ENCODE measurements around the gene KHDC1.
"Not testable (repeated sequence)": the region's sequence is repeated elsewhere in the genome, so short reads cannot be mapped to it uniquely, and the experiment has no call there.

Gene KHDC1

GRCh38 chr6:73290435-73290834 is 27.4 kb upstream of the KHDC1 start:
- H3K9me3 ChIP-seq (ENCODE audit: control insufficient read depth in 2 of 2, low read length in 2 of 2): no peaks in the 10 kb centered on the region
- no peaks in the 10 kb centered on the region for H3K27me3 ChIP-seq (ENCODE audit: control insufficient read depth in 2 of 2, insufficient read depth in 2 of 2, low read length in 2 of 2)
- H3K27ac ChIP-seq (ENCODE audit: low read depth in 2 of 2, low read length in 2 of 2): no peak overlapping the region
- no peak overlapping the region for H3K4me3 ChIP-seq (ENCODE audit: low read length in 2 of 2)
- H3K36me3 ChIP-seq (ENCODE audit: control insufficient read depth in 2 of 2, insufficient read depth in 2 of 2, low read length in 2 of 2): no peaks in the 10 kb centered on the region
- no peaks in the 10 kb centered on the region for H3K4me1 ChIP-seq (ENCODE audit: control insufficient read depth in 2 of 2, insufficient read depth in 2 of 2, low read length in 2 of 2)
- no peak overlapping the region for H3K9ac ChIP-seq (ENCODE audit: low read depth in 1 of 2, low read length in 2 of 2)

DNA sequence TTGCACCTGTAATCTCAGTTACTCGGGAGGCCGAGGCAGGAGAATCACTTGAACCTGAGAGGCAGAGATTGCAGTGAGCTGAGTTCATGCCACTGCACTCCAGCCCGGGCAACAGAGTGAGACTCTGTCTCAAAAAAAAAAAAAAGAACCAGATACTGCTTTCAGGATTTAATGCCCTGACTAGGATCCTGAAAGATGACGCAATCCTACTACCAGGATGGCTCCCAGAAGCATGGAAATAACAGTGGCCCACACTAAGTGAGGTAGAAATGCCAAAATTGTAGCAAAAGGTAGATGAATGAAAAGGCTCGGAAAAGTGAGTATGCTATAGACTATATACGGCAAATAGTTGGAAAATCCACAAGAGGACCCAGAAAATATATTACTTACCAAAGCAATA is 23.8 kb upstream of the KHDC1 start:
- Histone ChIP-seq H3K27ac (ENCODE audit: low read depth in 2 of 2, low read length in 2 of 2) (no peak overlapping the region), H3K4me1 (ENCODE audit: control insufficient read depth in 2 of 2, insufficient read depth in 2 of 2, low read length in 2 of 2) (no peaks in the 10 kb centered on the region), H3K9me3 (ENCODE audit: control insufficient read depth in 2 of 2, low read length in 2 of 2) (no peaks in the 10 kb centered on the region), H3K4me3 (ENCODE audit: low read length in 2 of 2) (no peak overlapping the region), H3K27me3 (ENCODE audit: control insufficient read depth in 2 of 2, insufficient read depth in 2 of 2, low read length in 2 of 2) (no peaks in the 10 kb centered on the region), H3K9ac (ENCODE audit: low read depth in 1 of 2, low read length in 2 of 2) (no peak overlapping the region), H3K36me3 (ENCODE audit: control insufficient read depth in 2 of 2, insufficient read depth in 2 of 2, low read length in 2 of 2) (no peaks in the 10 kb centered on the region)

GRCh38 chr6:73285674-73286283 is 22.8 kb upstream of the KHDC1 start:
- H3K9ac ChIP-seq (ENCODE audit: low read depth in 1 of 2, low read length in 2 of 2): no peak overlapping the region
- no peak overlapping the region for H3K4me3 ChIP-seq (ENCODE audit: low read length in 2 of 2)
- H3K27ac ChIP-seq (ENCODE audit: low read depth in 2 of 2, low read length in 2 of 2): no peak overlapping the region
- no peaks in the 10 kb centered on the region for H3K9me3 ChIP-seq (ENCODE audit: control insufficient read depth in 2 of 2, low read length in 2 of 2)
- H3K27me3 ChIP-seq (ENCODE audit: control insufficient read depth in 2 of 2, insufficient read depth in 2 of 2, low read length in 2 of 2): no peaks in the 10 kb centered on the region
- H3K36me3 ChIP-seq (ENCODE audit: control insufficient read depth in 2 of 2, insufficient read depth in 2 of 2, low read length in 2 of 2): no peaks in the 10 kb centered on the region
- no peaks in the 10 kb centered on the region for H3K4me1 ChIP-seq (ENCODE audit: control insufficient read depth in 2 of 2, insufficient read depth in 2 of 2, low read length in 2 of 2)

- H3K27ac ChIP-seq (ENCODE audit: low read depth in 2 of 2, low read length in 2 of 2): no peak overlapping the region
Measured at GRCh38 chr6:73282871-73283270, 19.9 kb upstream of the KHDC1 start.

GRCh38 chr6:73281684-73282083 is 18.7 kb upstream of the KHDC1 start:
- H3K36me3 ChIP-seq (ENCODE audit: control insufficient read depth in 2 of 2, insufficient read depth in 2 of 2, low read length in 2 of 2); H3K4me1 ChIP-seq (ENCODE audit: control insufficient read depth in 2 of 2, insufficient read depth in 2 of 2, low read length in 2 of 2); H3K27me3 ChIP-seq (ENCODE audit: control insufficient read depth in 2 of 2, insufficient read depth in 2 of 2, low read length in 2 of 2); H3K9ac ChIP-seq (ENCODE audit: low read depth in 1 of 2, low read length in 2 of 2); H3K9me3 ChIP-seq (ENCODE audit: control insufficient read depth in 2 of 2, low read length in 2 of 2); H3K4me3 ChIP-seq (ENCODE audit: low read length in 2 of 2); H3K27ac ChIP-seq (ENCODE audit: low read depth in 2 of 2, low read length in 2 of 2): not testable (repeated sequence)

More at GRCh38 chr6:73282871-73283270, 19.9 kb upstream of the KHDC1 start:
- no peaks in the 10 kb centered on the region for H3K9me3 ChIP-seq (ENCODE audit: control insufficient read depth in 2 of 2, low read length in 2 of 2)
- no peaks in the 10 kb centered on the region for H3K4me1 ChIP-seq (ENCODE audit: control insufficient read depth in 2 of 2, insufficient read depth in 2 of 2, low read length in 2 of 2)
- no peaks in the 10 kb centered on the region for H3K36me3 ChIP-seq (ENCODE audit: control insufficient read depth in 2 of 2, insufficient read depth in 2 of 2, low read length in 2 of 2)
- H3K4me3 ChIP-seq (ENCODE audit: low read length in 2 of 2): no peak overlapping the region
- no peak overlapping the region for H3K9ac ChIP-seq (ENCODE audit: low read depth in 1 of 2, low read length in 2 of 2)
- no peaks in the 10 kb centered on the region for H3K27me3 ChIP-seq (ENCODE audit: control insufficient read depth in 2 of 2, insufficient read depth in 2 of 2, low read length in 2 of 2)

- H3K9ac ChIP-seq (ENCODE audit: low read depth in 1 of 2, low read length in 2 of 2); H3K27me3 ChIP-seq (ENCODE audit: control insufficient read depth in 2 of 2, insufficient read depth in 2 of 2, low read length in 2 of 2): not testable (repeated sequence)
Measured at GRCh38 chr6:73269296-73269695, 6.3 kb upstream of the KHDC1 start.

GRCh38 chr6:73268896-73269295 is 5.9 kb upstream of the KHDC1 start:
- not testable (repeated sequence) for H3K9ac ChIP-seq (ENCODE audit: low read depth in 1 of 2, low read length in 2 of 2); H3K9me3 ChIP-seq (ENCODE audit: control insufficient read depth in 2 of 2, low read length in 2 of 2); H3K4me3 ChIP-seq (ENCODE audit: low read length in 2 of 2); H3K27ac ChIP-seq (ENCODE audit: low read depth in 2 of 2, low read length in 2 of 2); H3K36me3 ChIP-seq (ENCODE audit: control insufficient read depth in 2 of 2, insufficient read depth in 2 of 2, low read length in 2 of 2); H3K27me3 ChIP-seq (ENCODE audit: control insufficient read depth in 2 of 2, insufficient read depth in 2 of 2, low read length in 2 of 2); H3K4me1 ChIP-seq (ENCODE audit: control insufficient read depth in 2 of 2, insufficient read depth in 2 of 2, low read length in 2 of 2)

More at GRCh38 chr6:73269296-73269695, 6.3 kb upstream of the KHDC1 start:
- H3K4me3 ChIP-seq (ENCODE audit: low read length in 2 of 2); H3K36me3 ChIP-seq (ENCODE audit: control insufficient read depth in 2 of 2, insufficient read depth in 2 of 2, low read length in 2 of 2); H3K9me3 ChIP-seq (ENCODE audit: control insufficient read depth in 2 of 2, low read length in 2 of 2); H3K27ac ChIP-seq (ENCODE audit: low read depth in 2 of 2, low read length in 2 of 2); H3K4me1 ChIP-seq (ENCODE audit: control insufficient read depth in 2 of 2, insufficient read depth in 2 of 2, low read length in 2 of 2): not testable (repeated sequence)

GRCh38 chr6:73264446-73264845 is 1.4 kb upstream of the KHDC1 start:
- peaks cover 0 to 4% of the 10 kb centered on the region in 2 donors for H3K4me1 ChIP-seq (ENCODE audit: control insufficient read depth in 2 of 2, insufficient read depth in 2 of 2, low read length in 2 of 2)
- no peaks in the 10 kb centered on the region for H3K36me3 ChIP-seq (ENCODE audit: control insufficient read depth in 2 of 2, insufficient read depth in 2 of 2, low read length in 2 of 2)
- H3K4me3 ChIP-seq (ENCODE audit: low read length in 2 of 2): no peak overlapping the region
- no peak overlapping the region for H3K27ac ChIP-seq (ENCODE audit: low read depth in 2 of 2, low read length in 2 of 2)
- H3K9me3 ChIP-seq (ENCODE audit: control insufficient read depth in 2 of 2, low read length in 2 of 2): no peaks in the 10 kb centered on the region
- no peaks in the 10 kb centered on the region for H3K27me3 ChIP-seq (ENCODE audit: control insufficient read depth in 2 of 2, insufficient read depth in 2 of 2, low read length in 2 of 2)
- H3K9ac ChIP-seq (ENCODE audit: low read depth in 1 of 2, low read length in 2 of 2): no peak overlapping the region

GRCh38 chr6:73263570-73263909 is 544 bp upstream of the KHDC1 start:
- no peaks in the 10 kb centered on the region for H3K9me3 ChIP-seq (ENCODE audit: control insufficient read depth in 2 of 2, low read length in 2 of 2)
- no peak overlapping the region for H3K27ac ChIP-seq (ENCODE audit: low read depth in 2 of 2, low read length in 2 of 2)
- no peaks in the 10 kb centered on the region for H3K36me3 ChIP-seq (ENCODE audit: control insufficient read depth in 2 of 2, insufficient read depth in 2 of 2, low read length in 2 of 2)
- peak overlapping the region; percentile 71 to 81 for H3K4me3 ChIP-seq (ENCODE audit: low read length in 2 of 2)
- H3K27me3 ChIP-seq (ENCODE audit: control insufficient read depth in 2 of 2, insufficient read depth in 2 of 2, low read length in 2 of 2): no peaks in the 10 kb centered on the region
- peak overlapping the region; percentile 47 to 56 for H3K9ac ChIP-seq (ENCODE audit: low read depth in 1 of 2, low read length in 2 of 2)
- H3K4me1 ChIP-seq (ENCODE audit: control insufficient read depth in 2 of 2, insufficient read depth in 2 of 2, low read length in 2 of 2): peaks cover 0 to 4% of the 10 kb centered on the region in 2 donors

DNA sequence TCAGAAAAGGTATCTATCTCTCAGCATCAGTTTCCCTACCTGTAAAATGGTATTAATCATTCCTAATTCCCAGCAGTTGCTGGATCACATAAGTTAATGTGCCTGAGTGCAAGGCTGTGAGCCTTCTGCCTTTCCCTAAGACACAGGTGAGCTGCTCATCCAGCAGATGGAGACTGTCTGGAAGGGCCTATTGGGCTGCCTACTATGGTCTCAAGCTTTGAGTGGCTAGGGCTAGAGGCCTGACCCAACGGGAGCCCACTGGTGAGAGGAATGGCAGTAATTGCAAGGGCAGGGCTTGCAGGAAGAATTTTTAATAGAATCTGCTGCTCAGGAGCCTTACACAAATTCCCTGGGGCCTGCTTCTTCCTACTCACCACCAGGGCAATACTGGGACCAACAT is 4.3 kb downstream of the KHDC1 start:
- Histone ChIP-seq H3K27me3 (ENCODE audit: control insufficient read depth in 2 of 2, insufficient read depth in 2 of 2, low read length in 2 of 2) (no peaks in the 10 kb centered on the region), H3K9me3 (ENCODE audit: control insufficient read depth in 2 of 2, low read length in 2 of 2) (no peaks in the 10 kb centered on the region), H3K36me3 (ENCODE audit: control insufficient read depth in 2 of 2, insufficient read depth in 2 of 2, low read length in 2 of 2) (no peaks in the 10 kb centered on the region), H3K9ac (ENCODE audit: low read depth in 1 of 2, low read length in 2 of 2) (no peak overlapping the region), H3K4me3 (ENCODE audit: low read length in 2 of 2) (no peak overlapping the region), H3K27ac (ENCODE audit: low read depth in 2 of 2, low read length in 2 of 2) (no peak overlapping the region), H3K4me1 (ENCODE audit: control insufficient read depth in 2 of 2, insufficient read depth in 2 of 2, low read length in 2 of 2) (peaks cover 0 to 4% of the 10 kb centered on the region in 2 donors)

- H3K4me3 ChIP-seq (ENCODE audit: low read length in 2 of 2); H3K4me1 ChIP-seq (ENCODE audit: control insufficient read depth in 2 of 2, insufficient read depth in 2 of 2, low read length in 2 of 2); H3K27me3 ChIP-seq (ENCODE audit: control insufficient read depth in 2 of 2, insufficient read depth in 2 of 2, low read length in 2 of 2); H3K9ac ChIP-seq (ENCODE audit: low read depth in 1 of 2, low read length in 2 of 2); H3K36me3 ChIP-seq (ENCODE audit: control insufficient read depth in 2 of 2, insufficient read depth in 2 of 2, low read length in 2 of 2); H3K9me3 ChIP-seq (ENCODE audit: control insufficient read depth in 2 of 2, low read length in 2 of 2); H3K27ac ChIP-seq (ENCODE audit: low read depth in 2 of 2, low read length in 2 of 2): not testable (repeated sequence)
Measured at GRCh38 chr6:73254323-73254722, 8.7 kb downstream of the KHDC1 start.
